HG03571 (cell line): ENCODE measurements around the gene GRID2.

Source experiments
- ATAC-seq: cut with Tn5 transposase; IDR thresholded peaks from one replicate; pipeline ENCODE4 v1.9.1; 2021; ENCODE audit not compliant: unreplicated experiment

Gene GRID2

DNA sequence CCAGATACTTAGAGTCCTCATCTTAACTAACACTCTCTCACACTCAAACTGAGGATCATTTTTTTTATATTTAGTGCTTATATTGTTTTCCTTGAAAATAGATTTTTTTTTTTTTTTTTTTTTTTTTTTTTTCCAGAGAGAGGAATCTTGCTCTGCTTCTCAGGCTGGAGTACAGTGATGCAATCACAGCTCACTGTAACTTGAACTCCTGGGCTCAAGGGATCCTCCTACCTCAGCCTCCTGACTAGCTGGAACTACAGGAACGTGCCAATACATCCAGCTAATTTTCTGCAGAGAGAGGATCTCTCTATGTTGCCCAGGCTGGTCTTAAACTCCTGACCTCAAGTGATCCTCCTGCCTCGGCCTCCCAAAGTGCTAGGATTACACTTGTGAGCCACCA is 874.5 kb downstream of the GRID2 start:
- ATAC-seq = no peak

GRCh38 chr4:93179044-93179443 is 875.3 kb downstream of the GRID2 start:
- ATAC-seq = no peak

- no peak for ATAC-seq
Observed at GRCh38 chr4:93182722-93183121, 879.0 kb downstream of the GRID2 start.

DNA sequence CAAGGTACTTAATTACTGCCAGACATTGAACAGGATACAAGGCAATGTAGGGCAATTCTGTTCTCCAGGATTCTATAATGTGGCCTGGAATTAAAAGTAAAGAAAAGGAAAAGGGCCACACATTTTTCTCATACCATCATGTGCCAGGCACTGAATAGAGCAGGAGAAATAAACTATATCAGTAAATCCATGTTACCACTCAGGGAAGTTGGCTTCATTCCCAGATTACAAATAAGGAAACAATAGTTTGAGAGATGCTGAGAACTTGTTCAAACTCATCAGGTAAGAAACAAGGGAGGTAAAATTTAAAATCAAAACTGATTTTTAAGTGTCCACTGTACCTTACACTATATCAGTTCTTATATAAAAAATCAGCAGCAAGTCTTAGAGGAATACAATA is 879.8 kb downstream of the GRID2 start:
- no peak for ATAC-seq

GRCh38 chr4:93184053-93184452 is 880.3 kb downstream of the GRID2 start:
- ATAC-seq = no peak

GRCh38 chr4:93186846-93187245 is 883.1 kb downstream of the GRID2 start:
- ATAC-seq = no peak

DNA sequence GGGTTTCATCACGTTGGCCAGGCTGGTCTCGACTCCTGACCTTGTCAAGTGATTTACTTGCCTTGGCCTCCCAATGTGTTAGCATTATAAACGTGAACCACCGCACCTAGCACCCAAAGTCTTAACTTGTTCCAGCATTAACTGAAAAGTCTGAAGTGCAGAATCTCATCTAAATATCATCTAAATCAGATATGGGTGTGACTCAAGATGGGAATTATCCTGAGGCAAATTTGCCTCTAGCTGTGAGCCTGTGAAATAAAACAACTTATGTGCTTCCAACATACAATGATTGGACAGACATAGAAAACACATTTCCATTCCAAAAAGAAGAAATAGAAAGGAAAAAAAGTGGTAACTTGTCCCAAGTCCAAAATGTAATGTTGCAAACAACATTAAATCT is 883.7 kb downstream of the GRID2 start:
- ATAC-seq = no peak

DNA sequence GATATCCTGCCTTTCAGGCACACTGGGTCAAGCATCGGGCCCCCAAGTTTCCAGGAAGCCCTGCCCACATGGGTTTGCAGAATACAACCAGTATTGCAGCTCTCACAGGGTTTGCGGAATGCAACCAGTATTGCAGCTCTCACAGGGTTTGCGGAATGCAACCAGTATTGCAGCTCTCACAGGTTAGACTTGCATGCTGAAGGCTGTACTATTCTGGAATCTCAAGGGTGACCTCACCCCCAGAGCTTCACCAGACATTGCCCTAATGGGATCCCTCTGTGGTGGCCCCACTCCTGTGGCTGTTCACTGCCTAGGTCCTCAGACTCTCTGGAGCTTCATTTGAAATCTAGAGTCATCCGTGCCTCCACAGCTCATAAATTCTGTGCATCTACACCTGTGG is 884.1 kb downstream of the GRID2 start:
- ATAC-seq = no peak

DNA sequence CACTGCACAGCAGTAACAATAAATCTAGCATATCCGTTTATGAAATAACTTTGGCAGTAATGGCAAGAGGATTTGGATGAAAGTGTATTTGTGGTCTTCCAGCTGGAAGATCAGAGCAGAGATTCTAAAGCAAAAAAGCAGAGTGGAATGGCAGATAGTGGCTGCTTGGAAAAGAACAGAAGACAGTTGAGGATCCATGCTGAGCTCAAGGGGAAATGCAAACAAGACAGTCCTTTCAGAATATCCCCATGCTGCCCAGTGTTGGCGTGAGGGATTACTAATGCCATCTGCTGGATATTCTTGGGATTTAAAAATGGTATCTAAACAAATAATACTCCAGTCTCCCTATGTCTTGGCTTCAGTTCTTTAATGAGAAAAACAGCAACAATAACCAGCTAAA is 895.7 kb downstream of the GRID2 start:
- ATAC-seq = no peak

- ATAC-seq = no peak
Observed at GRCh38 chr4:93201471-93202096, 897.8 kb downstream of the GRID2 start.

DNA sequence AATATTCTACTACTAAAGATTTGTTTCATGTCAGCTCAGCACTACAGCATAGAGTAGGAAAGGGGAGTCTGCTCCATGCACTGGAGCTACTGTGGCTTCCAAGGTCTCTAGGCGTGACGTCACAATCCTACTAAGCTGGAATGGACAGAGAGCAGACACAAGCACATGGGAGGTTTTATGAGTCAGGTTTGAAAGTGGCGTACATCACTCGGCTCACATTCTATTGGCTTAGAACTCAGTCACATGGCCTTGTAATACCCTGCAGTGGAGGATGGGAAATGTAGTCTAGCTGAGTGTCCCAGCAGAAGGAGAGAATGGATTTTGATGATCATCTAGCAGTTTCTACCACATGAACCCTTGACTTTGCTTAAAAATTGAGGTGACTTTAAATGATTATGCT is 899.9 kb downstream of the GRID2 start:
- no peak for ATAC-seq

GRCh38 chr4:93212250-93212649 is 908.5 kb downstream of the GRID2 start:
- no peak for ATAC-seq

- no peak for ATAC-seq
Observed at GRCh38 chr4:93216646-93217045, 912.9 kb downstream of the GRID2 start.

GRCh38 chr4:93217431-93217830 is 913.7 kb downstream of the GRID2 start:
- no peak for ATAC-seq

GRCh38 chr4:93221771-93222170 is 918.0 kb downstream of the GRID2 start:
- no peak for ATAC-seq

DNA sequence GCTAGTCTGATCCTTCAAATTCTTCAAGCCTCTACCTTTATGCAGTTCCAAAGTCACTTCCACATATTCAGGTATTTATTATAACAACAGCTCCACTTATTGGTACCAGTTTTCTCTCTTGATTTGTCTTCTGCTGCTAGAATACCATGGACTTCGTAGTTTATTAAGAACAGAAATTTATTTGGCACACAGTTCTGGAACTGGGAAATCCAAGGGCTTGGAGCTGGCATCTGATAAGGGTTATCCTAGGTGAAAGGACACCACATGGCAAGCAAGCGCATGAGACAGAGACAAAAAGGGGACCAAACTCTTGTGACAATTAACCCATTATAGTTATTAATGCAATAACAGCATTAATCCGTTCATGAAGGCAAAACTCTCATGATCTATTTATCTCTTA is 924.3 kb downstream of the GRID2 start:
- ATAC-seq = no peak

DNA sequence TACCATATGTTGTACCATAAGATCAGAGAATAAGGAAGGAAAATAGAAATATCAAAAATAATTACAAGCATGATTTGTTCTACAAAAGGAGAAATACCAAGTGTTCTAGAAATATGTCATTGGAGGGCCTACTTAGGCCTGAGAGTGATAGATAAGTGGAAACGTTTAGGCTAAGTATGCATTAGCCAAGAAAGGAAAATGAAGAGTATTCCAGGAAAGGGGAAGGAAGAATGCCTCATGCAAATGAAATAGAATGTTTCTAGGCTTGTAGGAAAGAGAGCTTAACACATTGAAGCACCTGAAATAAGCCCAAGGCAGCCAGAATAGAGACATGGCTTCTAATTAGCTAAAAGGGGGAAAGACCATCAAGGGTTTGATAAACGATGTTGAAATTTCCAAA is 929.1 kb downstream of the GRID2 start:
- no peak for ATAC-seq

GRCh38 chr4:93237521-93237920 is 933.8 kb downstream of the GRID2 start:
- ATAC-seq = no peak

- ATAC-seq = no peak
Observed at GRCh38 chr4:93243262-93243661, 939.5 kb downstream of the GRID2 start.

DNA sequence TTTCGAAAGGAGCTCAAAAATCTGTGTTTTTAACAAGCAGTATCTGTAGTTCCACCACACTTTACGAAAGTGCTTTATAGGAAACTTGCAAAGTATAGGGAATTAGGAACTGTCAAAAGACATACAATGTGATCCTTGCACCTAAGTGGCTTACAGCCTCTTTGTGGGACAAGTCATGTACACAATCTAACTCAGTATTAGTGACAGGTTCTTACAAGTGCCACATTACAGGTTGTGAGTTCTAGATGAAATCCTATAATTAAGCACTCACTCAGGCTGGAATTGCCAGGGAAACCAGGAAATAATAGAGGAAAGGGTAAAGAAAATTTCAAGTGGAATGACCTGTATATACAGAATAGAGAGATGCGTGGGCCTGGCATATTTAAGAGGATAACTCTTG is 957.4 kb downstream of the GRID2 start:
- ATAC-seq = no peak

DNA sequence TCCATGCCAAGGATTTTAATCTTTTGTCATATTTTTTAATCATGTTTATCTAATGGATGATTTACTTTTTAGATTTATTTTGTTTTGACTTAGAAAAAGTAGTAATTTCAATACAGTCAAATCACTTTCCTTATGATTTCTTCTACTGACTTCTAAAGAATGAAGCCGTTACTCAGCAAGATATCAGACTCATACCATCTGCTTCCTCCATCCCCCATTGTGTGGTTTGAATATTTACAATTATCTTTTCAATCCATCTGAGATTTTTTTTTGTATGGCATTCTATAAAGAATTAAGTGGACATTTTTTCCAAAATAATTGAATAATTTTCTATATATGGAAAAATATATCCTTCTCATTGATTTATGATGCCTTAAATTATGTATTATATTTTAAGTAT is 959.4 kb downstream of the GRID2 start:
- ATAC-seq = no peak

DNA sequence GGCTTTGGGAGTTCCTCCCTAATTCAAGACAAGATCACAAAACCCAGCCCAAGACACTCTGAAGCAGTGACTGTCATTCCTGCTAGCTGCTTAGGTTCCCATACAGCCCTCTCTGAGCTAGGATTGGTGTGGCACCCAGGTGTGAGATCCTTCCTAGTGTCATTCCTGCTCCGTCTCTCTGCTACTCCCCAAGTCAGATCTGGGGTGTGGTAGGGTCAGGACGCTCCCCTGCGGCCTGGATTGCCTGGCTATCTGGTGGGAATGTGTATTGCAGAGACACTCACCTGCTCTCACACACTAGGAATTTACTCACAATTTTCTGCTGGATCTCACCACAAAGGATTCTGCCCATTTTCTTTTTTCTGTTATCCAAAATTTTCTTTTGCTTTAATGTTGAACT is 964.0 kb downstream of the GRID2 start:
- ATAC-seq = no peak

- no peak for ATAC-seq
Observed at GRCh38 chr4:93285346-93285745, 981.6 kb downstream of the GRID2 start.

DNA sequence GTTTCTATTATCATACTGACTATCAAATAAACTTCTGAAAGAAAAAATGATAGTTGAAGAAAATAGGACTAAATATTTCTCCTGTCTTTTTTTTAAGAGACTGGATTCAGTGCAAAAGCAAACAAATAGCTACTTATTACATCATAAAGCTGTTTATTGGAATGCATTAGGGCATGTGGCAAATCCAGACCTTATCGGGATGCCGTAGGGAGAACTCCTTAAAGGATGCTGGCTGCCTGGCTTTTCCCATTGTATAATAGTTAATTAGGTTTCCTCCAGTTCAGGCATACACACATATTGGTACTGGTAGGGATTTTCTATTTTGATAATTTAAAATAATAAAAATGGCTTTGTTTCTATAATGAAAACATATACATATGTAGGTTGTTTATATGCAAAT is 985.5 kb downstream of the GRID2 start:
- no peak for ATAC-seq
